HEK293 (cell line): ENCODE measurements around the gene KRTAP10-6.

Experiments used
- CTCF ChIP-seq: fragments of 450-650 bp; formaldehyde crosslinking; IDR thresholded peaks from 2 replicates; pipeline ENCODE4 v1.5.1; 2016; ENCODE audit warnings: missing biosample characterization, missing genetic modification characterization
- GLI2 ChIP-seq: fragments of 450-650 bp; formaldehyde crosslinking; IDR thresholded peaks from 2 replicates; pipeline ENCODE4; 2017; ENCODE audit warnings: missing biosample characterization, missing genetic modification characterization, low read depth, borderline replicate concordance
- PATZ1 ChIP-seq: fragments of 450-650 bp; formaldehyde crosslinking; IDR thresholded peaks from 2 replicates; pipeline ENCODE4 v1.5.1; 2016; ENCODE audit warnings: missing biosample characterization, missing genetic modification characterization
- REST ChIP-seq: fragments of 450-650 bp; formaldehyde crosslinking; IDR thresholded peaks from 2 replicates; pipeline ENCODE4 v1.5.1; 2016; ENCODE audit warnings: missing biosample characterization, missing genetic modification characterization
- WT1 ChIP-seq: fragments of 450-650 bp; formaldehyde crosslinking; IDR thresholded peaks from 2 replicates; pipeline ENCODE4 v1.5.1; 2016; ENCODE audit warnings: missing biosample characterization, missing genetic modification characterization
- ZBTB21 ChIP-seq: fragments of 450-650 bp; formaldehyde crosslinking; IDR thresholded peaks from 2 replicates; pipeline ENCODE4 v1.5.1; 2017; ENCODE audit warnings: missing biosample characterization, missing genetic modification characterization
- ZBTB7A ChIP-seq: fragments of 450-650 bp; formaldehyde crosslinking; IDR thresholded peaks from 2 replicates; pipeline ENCODE4 v1.5.1; 2016; ENCODE audit warnings: low read depth, missing biosample characterization, missing genetic modification characterization
- ZNF10 ChIP-seq: fragments of 450-650 bp; formaldehyde crosslinking; IDR thresholded peaks from 2 replicates; pipeline ENCODE4 v1.5.1; 2017; ENCODE audit warnings: missing biosample characterization, missing genetic modification characterization
- ZNF24 ChIP-seq: fragments of 450-650 bp; formaldehyde crosslinking; IDR thresholded peaks from 2 replicates; pipeline ENCODE4 v1.5.1; 2016; ENCODE audit warnings: missing biosample characterization, missing genetic modification characterization
- ZNF311 ChIP-seq: fragments of 450-650 bp; formaldehyde crosslinking; IDR thresholded peaks from 2 replicates; pipeline ENCODE4 v1.5.1; 2017; ENCODE audit warnings: missing biosample characterization, missing genetic modification characterization, borderline replicate concordance
- ZNF350 ChIP-seq: fragments of 450-650 bp; formaldehyde crosslinking; IDR thresholded peaks from 2 replicates; pipeline ENCODE4 v1.5.0; 2017; ENCODE audit warnings: missing biosample characterization, mild to moderate bottlenecking, missing genetic modification characterization
- ZNF423 ChIP-seq: fragments of 450-650 bp; formaldehyde crosslinking; IDR thresholded peaks from 2 replicates; pipeline ENCODE4 v1.5.1; 2016; ENCODE audit warnings: missing biosample characterization, missing genetic modification characterization
- ZNF549 ChIP-seq: fragments of 450-650 bp; IDR thresholded peaks from 2 replicates; pipeline ENCODE4 v1.5.1; 2018; ENCODE audit warnings: missing biosample characterization, missing genetic modification characterization, mild to moderate bottlenecking, inconsistent platforms, moderate library complexity
- TF ChIP-seq, protein P1 (sequence below): fragments of 450-650 bp; formaldehyde crosslinking; IDR thresholded peaks from 2 replicates; pipeline ENCODE4 v1.5.1; 2016; ENCODE audit warnings: missing biosample characterization, missing genetic modification characterization

DNA sequence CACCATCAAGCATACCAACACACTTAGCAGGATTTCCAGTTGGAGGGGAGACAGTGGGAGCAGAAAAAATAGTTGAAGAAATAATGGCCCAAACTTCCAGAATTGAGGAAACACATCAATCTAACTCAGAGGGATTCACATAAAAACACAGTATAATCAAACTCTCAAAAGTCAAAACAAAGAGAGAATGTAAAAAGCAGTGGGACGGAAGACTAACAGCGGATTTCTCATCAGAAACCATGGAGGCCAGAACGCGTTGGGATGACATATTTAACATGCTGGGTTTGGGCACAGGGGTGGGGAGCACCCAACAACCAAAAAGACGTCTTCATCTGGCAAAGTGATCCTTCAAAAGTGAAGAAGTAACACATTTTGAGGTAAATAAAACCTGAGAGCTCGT, 27.6 kb upstream of the KRTAP10-6 start:
- no peak for TF ChIP-seq ZBTB21
- TF ChIP-seq, protein P1, sequence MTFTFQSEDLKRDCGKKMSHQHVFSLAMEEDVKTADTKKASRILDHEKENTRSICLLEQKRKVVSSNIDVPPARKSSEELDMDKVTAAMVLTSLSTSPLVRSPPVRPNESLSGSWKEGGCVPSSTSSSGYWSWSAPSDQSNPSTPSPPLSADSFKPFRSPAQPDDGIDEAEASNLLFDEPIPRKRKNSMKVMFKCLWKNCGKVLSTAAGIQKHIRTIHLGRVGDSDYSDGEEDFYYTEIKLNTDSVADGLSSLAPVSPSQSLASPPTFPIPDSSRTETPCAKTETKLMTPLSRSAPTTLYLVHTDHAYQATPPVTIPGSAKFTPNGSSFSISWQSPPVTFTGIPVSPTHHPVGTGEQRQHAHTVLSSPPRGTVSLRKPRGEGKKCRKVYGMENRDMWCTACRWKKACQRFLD (tag by site-specific recombination) = no peak
- no peak for TF ChIP-seq CTCF (tag by site-specific recombination)
- no peak for TF ChIP-seq ZBTB7A
- TF ChIP-seq WT1 (tag by site-specific recombination) = no peak
- TF ChIP-seq ZNF24 (tag by site-specific recombination) = no peak
- TF ChIP-seq ZNF549 (tag by site-specific recombination) = no peak
- no peak for TF ChIP-seq ZNF423 (tag by site-specific recombination)
- no peak for TF ChIP-seq GLI2 (tag by site-specific recombination)
- no peak for TF ChIP-seq REST (tag by site-specific recombination)
- no peak for TF ChIP-seq PATZ1 (tag by site-specific recombination)
- TF ChIP-seq ZNF311 (tag by site-specific recombination) = no peak
- no peak for TF ChIP-seq ZNF350 (tag by site-specific recombination)
- TF ChIP-seq ZNF10 (tag by site-specific recombination) = no peak
